Measurements from ENCODE around the gene RFT1.

Gene RFT1

DNA sequence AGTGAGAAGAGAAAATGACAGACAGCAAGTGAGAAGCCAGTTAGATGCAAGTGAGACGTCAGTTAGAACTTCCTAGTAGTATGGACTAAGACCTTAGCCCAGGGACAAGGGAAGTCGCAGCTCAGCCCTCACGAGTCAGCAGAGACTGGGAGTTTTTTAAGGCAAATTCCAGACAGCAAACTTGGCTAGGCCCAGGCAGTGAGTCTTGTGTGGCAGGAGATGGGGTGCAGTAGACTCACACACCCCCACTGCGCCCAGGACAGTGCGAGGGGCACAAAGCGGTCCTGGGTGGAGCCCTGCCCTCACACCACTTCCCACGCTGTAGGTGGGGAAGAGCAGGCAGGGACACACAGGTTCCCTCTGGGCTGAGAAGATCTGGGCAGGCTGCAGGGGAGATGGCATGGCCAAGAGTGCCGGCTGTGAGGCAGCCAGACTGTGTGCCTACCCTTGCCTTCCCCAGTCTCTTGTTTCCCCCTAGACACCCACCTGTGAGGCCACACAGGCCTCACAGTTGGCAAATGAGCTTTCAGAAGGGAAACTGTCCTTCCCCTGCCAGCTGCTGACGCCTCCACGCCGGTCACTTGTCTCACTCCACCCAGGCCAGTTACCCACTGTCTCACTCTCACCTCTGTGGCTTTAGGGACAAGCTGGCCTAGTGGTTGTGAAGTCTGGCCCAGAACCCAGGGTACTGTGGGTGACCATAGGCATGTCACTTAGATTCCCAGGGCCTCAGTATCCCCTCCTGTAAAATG, 17.1 kb upstream of the RFT1 start:
- Histone ChIP-seq H3K9me2 (replicated peaks; ENCODE audit: insufficient read depth, low read length) (no peaks in the 10 kb centered on the region), H3K9ac (ENCODE audit: low read length) (no peak overlapping the region), H2AFZ (ENCODE audit: low read depth, low read length, severe bottlenecking) (no peak overlapping the region), H3K27ac (ENCODE audit: low read depth, low read length) (no peak overlapping the region), H3K36me3 (ENCODE audit: low read length) (no peaks in the 10 kb centered on the region), H3K9me3 (ENCODE audit: insufficient read depth, low read length) (no peaks in the 10 kb centered on the region), H3K79me2 (ENCODE audit: insufficient read depth, low read length) (no peaks in the 10 kb centered on the region), H3K4me2 (ENCODE audit: low read depth, low read length, poor library complexity, severe bottlenecking) (no peak overlapping the region), H3K27me3 (ENCODE audit: low read length) (no peaks in the 10 kb centered on the region), H4K20me1 (ENCODE audit: low read depth, low read length) (no peaks in the 10 kb centered on the region), H3F3A (ENCODE audit: insufficient read depth) (no peaks in the 10 kb centered on the region), H3K4me3 (ENCODE audit: insufficient read depth, low read length, poor library complexity, severe bottlenecking) (no peak overlapping the region)
- no peak for TF ChIP-seq EZH2phosphoT487 (conservative IDR thresholded peaks at IDR 0.05; ENCODE audit: low read length)
- TF ChIP-seq, protein P1, sequence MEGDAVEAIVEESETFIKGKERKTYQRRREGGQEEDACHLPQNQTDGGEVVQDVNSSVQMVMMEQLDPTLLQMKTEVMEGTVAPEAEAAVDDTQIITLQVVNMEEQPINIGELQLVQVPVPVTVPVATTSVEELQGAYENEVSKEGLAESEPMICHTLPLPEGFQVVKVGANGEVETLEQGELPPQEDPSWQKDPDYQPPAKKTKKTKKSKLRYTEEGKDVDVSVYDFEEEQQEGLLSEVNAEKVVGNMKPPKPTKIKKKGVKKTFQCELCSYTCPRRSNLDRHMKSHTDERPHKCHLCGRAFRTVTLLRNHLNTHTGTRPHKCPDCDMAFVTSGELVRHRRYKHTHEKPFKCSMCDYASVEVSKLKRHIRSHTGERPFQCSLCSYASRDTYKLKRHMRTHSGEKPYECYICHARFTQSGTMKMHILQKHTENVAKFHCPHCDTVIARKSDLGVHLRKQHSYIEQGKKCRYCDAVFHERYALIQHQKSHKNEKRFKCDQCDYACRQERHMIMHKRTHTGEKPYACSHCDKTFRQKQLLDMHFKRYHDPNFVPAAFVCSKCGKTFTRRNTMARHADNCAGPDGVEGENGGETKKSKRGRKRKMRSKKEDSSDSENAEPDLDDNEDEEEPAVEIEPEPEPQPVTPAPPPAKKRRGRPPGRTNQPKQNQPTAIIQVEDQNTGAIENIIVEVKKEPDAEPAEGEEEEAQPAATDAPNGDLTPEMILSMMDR (IDR thresholded peaks at IDR 0.05; ENCODE audit: insufficient read depth, low read length, poor library complexity, severe bottlenecking): no peak

DNA sequence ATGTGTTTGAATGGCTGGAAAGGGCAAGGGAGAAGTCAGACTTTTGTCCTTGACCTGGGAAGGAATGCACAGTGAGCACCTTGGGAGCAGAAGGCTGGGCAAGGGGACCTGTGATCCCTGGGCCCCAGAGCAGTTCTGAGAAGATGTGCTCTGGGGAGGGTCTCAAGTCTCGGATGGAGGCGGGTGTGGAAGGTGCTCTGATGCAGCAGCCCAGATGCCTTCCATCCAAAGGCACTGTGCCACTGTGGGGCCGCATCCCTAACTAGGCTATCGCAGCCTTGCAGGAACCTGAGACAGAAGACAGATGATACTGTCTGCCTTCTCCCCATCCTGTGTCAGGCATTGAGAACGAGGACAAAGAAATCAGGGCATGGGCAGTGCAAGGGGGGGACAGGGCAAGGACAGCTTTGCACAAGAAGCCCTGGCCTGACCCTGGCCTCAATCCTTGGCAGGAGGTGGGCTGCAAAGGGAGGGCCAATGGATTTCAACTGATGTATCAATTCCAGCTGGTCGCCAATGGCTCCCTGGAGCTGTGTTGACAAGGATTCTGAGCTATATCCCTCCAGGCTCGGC, 16.2 kb upstream of the RFT1 start:
- Histone ChIP-seq H3K27ac (ENCODE audit: low read depth, low read length) (no peak overlapping the region), H3K27me3 (ENCODE audit: low read length) (no peaks in the 10 kb centered on the region), H3K79me2 (ENCODE audit: insufficient read depth, low read length) (no peaks in the 10 kb centered on the region), H3K9ac (ENCODE audit: low read length) (no peak overlapping the region), H3K36me3 (ENCODE audit: low read length) (no peaks in the 10 kb centered on the region), H3K4me3 (ENCODE audit: insufficient read depth, low read length, poor library complexity, severe bottlenecking) (no peak overlapping the region), H3K9me2 (replicated peaks; ENCODE audit: insufficient read depth, low read length) (no peaks in the 10 kb centered on the region), H2AFZ (ENCODE audit: low read depth, low read length, severe bottlenecking) (no peak overlapping the region), H3F3A (ENCODE audit: insufficient read depth) (no peaks in the 10 kb centered on the region), H3K4me2 (ENCODE audit: low read depth, low read length, poor library complexity, severe bottlenecking) (no peak overlapping the region), H3K9me3 (ENCODE audit: insufficient read depth, low read length) (no peaks in the 10 kb centered on the region), H4K20me1 (ENCODE audit: low read depth, low read length) (no peaks in the 10 kb centered on the region)
- no peak for TF ChIP-seq EZH2phosphoT487 (conservative IDR thresholded peaks at IDR 0.05; ENCODE audit: low read length)
- TF ChIP-seq, protein P1 (IDR thresholded peaks at IDR 0.05; ENCODE audit: insufficient read depth, low read length, poor library complexity, severe bottlenecking): no peak

DNA sequence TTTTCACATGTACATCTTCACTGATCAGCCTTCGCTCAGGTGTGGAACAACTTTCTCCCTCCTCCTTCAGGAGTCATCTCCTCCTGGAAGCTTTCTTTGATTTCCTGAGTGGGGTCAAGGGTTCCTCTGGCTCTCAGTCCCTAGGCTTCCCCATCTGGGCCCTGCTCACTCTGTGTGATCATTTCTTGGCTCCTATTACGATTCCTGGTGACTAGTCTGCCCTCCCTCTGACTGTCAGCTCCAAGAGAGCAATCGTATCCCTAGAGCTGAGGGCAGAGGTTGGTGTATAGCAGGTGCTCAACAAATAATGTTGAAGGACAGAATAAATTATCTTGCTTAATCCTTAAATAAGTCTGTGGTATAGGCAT, 15.5 kb upstream of the RFT1 start:
- H3K9me2 ChIP-seq (replicated peaks; ENCODE audit: insufficient read depth, low read length): no peaks in the 10 kb centered on the region
- H3K9ac ChIP-seq (ENCODE audit: low read length): no peak overlapping the region
- H3K9me3 ChIP-seq (ENCODE audit: insufficient read depth, low read length): no peaks in the 10 kb centered on the region
- H3K27me3 ChIP-seq (ENCODE audit: low read length): no peaks in the 10 kb centered on the region
- TF ChIP-seq, protein P1 (IDR thresholded peaks at IDR 0.05; ENCODE audit: insufficient read depth, low read length, poor library complexity, severe bottlenecking): no peak
- TF ChIP-seq EZH2phosphoT487 (conservative IDR thresholded peaks at IDR 0.05; ENCODE audit: low read length): no peak
- no peak overlapping the region for H3K4me2 ChIP-seq (ENCODE audit: low read depth, low read length, poor library complexity, severe bottlenecking)
- no peaks in the 10 kb centered on the region for H3K36me3 ChIP-seq (ENCODE audit: low read length)
- no peaks in the 10 kb centered on the region for H4K20me1 ChIP-seq (ENCODE audit: low read depth, low read length)
- H2AFZ ChIP-seq (ENCODE audit: low read depth, low read length, severe bottlenecking): no peak overlapping the region
- no peaks in the 10 kb centered on the region for H3F3A ChIP-seq (ENCODE audit: insufficient read depth)
- H3K4me3 ChIP-seq (ENCODE audit: insufficient read depth, low read length, poor library complexity, severe bottlenecking): no peak overlapping the region
- H3K27ac ChIP-seq (ENCODE audit: low read depth, low read length): no peak overlapping the region
- no peaks in the 10 kb centered on the region for H3K79me2 ChIP-seq (ENCODE audit: insufficient read depth, low read length)
